ENCODE data around the gene GAL3ST3.

- TF ChIP-seq GATA2 (IDR thresholded peaks at IDR 0.05; ENCODE audit: low read depth, low read length) (no peak), GATA3 (IDR thresholded peaks at IDR 0.05; ENCODE audit: low read depth, low read length) (no peak)
These were observed 45.7 kb downstream of the GAL3ST3 start for GRCh38 chr11:66003291-66003690.
